ENCODE data around the gene PTPA. TPM values are rescaled to one million over a fixed set of nuclear protein-coding genes. Genes with fewer than 3 reads are reported as not detected.

PTPA gene
- total RNA-seq, 1 donor from 2014 or later = 57.9 TPM

Other genes with a start within 250 kb of the PTPA start
- 9.0 TPM for gene KYAT1, start 229.5 kb upstream of the PTPA start, total RNA-seq
- 20.4 TPM for gene LRRC8A, start 229.3 kb upstream of the PTPA start, total RNA-seq
- 1.1 TPM for gene PHYHD1, start 190.4 kb upstream of the PTPA start, total RNA-seq
- gene DOLK, start 163.8 kb upstream of the PTPA start, total RNA-seq = 14.7 TPM
- gene NUP188, start 163.7 kb upstream of the PTPA start, total RNA-seq = 17.8 TPM
- 56.6 TPM for gene SH3GLB2, start 83.1 kb upstream of the PTPA start, total RNA-seq
- 18.4 TPM for gene MIGA2, start 74.8 kb upstream of the PTPA start, total RNA-seq
- gene DOLPP1, start 30.3 kb upstream of the PTPA start, total RNA-seq = 16.5 TPM
- 13.6 TPM for gene CRAT, start 622 bp upstream of the PTPA start, total RNA-seq
- gene IER5L, start 66.8 kb downstream of the PTPA start, total RNA-seq = 44.3 TPM